DLD1 (cell line): ENCODE data around the gene AGXT2.
"Not testable (repeated sequence)": the region's sequence is repeated elsewhere in the genome, so short reads cannot be mapped to it uniquely, and the experiment has no call there.

Experiments
- in situ Hi-C: cut with HindIII; loops from 2 replicates; pipeline ENCODE4 v1.10.0; 2017; ENCODE audit warnings: low sequenced_read_pairs

The AGXT2 gene

DNA sequence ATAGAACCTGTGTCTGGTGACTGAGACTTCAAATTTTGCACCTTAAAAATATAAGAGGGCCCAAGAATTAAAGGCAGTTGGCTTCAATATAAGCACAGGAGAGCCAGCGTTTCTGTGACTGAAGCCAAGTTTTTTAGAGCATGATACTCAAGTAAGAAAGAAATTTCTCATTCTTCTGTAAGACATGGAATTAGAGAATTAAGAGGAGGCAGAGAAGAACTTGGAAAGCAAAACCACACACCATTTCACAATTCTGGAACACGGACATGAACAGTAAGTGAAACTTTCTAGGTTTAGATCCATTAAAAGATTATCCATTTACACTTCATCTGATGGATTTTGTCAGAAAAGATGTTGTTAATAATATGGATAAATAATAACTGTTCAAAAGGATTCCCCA, 8.9 kb upstream of the AGXT2 start:
- in situ Hi-C loops = no loop called here

- in situ Hi-C loops = no loop called here
These were observed 5.1 kb upstream of the AGXT2 start for GRCh38 chr5:35052838-35053237.

DNA sequence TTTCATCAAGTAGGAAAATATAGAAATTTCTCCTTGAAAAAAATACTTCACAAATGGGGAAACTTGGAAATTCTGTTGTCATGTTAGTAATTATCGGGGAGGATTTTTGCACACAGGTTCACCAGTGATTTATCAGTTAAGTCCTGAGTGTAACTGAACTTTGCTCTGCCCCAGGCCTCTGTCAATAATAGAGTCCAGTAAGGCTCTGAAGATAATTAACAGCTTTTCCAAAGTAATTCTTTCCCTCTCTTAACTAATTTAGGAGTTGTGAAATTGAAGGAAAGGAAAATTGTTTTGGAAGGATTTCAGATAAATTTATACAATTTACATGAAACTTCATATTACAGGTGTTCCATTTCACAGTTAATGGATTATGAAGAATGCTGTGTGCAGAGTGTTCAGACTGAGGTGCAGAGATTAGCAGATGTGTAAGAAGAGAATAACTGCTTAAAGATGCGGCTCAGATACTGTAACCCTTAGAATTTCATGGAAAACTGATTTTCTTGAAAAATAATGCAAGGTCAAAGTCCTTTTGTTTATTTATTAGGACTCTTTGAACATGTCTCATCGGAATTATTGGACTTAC, 2.9 kb upstream of the AGXT2 start:
- in situ Hi-C loops = no loop called here

DNA sequence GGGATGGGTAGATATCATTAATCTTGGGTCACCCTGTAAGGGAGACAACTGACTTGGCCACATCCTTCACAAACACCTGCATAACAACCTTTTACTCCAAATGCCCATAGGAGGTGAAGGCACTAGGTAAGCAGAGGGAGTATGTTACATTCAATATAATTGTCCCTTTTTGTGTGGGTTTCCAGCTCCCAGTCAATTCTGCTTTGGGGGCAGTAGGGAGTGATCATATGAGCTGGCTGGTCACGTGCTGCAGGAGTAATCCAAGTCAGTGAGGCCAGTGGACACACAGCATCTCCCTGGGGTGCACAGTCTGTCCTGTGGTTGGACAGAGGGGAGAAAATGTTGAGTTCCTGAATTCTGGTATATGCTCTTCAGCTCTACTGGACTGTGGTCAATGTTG, 1.2 kb upstream of the AGXT2 start:
- in situ Hi-C loops = no loop called here

DNA sequence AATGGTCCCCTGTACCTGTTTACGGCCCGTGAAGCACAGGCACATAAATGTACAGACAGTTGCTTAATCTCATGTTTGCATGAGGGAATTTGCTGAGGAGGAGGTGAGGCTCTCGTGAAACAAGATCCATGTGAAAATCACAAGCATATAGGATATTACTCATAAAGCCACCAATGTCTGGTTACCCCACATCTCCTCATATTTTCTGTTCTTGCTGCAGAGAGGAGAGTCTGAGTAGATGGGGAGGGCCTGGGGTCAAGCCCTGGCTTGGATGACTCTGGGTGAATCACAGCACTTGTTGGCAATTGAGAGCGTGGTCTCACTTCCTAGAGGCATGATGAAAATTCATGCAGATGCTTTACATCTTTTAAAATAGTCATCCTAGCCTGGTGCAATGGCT, 975 bp downstream of the AGXT2 start:
- in situ Hi-C loops = no loop called here

DNA sequence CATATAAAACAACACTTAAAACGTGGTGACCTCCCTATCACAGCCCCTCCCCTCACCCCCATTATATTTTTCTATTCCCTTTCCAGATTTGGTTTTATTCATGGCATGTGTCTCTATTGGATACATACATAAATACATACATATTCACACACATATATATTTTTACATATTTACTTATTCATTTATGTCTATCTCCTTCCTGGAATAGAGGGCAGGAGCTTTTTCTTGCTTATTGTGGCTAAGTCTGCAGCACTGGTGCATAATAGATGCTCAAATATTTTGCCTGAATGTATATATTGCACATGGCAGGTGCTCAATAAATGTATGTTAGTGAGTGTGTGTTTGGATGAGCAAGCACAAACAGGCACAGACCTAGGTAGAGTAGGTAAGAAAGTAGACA, 2.5 kb downstream of the AGXT2 start:
- in situ Hi-C loops = no loop called here

DNA sequence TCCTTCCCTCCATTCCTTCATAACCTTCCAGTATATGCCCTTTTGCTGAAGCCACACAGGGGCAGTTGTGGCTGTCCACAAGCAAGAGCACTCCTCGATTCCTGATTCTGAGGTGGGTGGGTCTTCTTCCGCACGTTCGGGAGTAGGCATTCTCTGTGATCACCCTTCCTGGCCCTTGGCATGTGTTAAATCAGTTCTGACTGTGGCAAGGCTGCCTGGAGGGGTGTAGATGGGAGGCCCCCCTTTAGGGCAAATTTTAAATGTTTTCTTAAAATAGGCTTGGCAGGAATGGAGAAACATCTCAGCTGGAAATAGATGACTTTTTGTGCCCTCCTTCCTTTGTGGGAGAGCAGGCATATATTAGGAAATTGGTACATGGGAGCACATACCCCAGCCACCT, 3.1 kb downstream of the AGXT2 start:
- in situ Hi-C loops = no loop called here

- in situ Hi-C loops = no loop called here
These were observed 5.0 kb downstream of the AGXT2 start for GRCh38 chr5:35042781-35043180.

- in situ Hi-C loops = no loop called here
These were observed 6.5 kb downstream of the AGXT2 start for GRCh38 chr5:35041261-35041660.

DNA sequence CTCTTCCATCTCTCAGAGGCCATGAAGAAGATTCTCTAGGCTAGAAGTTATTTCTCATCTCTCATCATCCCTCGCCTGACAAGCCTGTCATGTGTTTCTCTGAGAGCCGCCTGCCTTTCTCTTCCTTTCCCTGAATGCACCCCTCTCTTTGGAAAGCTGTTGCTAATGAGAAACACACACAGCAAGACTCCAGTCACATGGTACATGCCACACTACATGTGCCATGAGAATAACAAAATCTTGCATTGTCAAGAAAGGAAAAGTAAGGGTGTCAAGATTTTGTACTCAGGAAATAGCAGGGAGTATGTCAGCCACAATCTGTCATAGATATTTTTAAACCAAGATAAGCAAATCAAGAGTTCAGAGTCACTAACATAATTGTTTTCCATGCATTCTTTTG, 8.9 kb downstream of the AGXT2 start:
- in situ Hi-C loops = no loop called here

DNA sequence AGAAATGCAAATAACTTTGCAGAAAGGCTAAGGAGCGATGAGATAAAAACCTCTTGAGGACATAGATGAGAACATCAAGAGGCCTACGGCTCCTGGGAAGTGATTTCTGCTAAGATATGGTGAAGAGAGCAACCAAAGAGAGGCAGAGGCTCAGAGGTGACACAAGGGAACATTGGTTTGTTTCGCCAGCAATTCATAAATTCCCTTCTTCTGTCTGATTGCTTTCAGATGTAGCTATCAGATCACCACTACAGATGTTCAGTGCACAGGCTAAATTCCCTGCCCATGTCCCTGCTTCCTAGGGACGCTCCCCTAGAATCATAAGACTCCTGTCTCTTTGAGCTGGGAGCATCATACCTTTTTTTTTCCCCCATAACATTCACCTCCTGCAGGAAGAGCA, 11.2 kb downstream of the AGXT2 start:
- in situ Hi-C loops = no loop called here

GRCh38 chr5:35035929-35036328, 11.8 kb downstream of the AGXT2 start:
- in situ Hi-C loops = not testable (repeated sequence)

DNA sequence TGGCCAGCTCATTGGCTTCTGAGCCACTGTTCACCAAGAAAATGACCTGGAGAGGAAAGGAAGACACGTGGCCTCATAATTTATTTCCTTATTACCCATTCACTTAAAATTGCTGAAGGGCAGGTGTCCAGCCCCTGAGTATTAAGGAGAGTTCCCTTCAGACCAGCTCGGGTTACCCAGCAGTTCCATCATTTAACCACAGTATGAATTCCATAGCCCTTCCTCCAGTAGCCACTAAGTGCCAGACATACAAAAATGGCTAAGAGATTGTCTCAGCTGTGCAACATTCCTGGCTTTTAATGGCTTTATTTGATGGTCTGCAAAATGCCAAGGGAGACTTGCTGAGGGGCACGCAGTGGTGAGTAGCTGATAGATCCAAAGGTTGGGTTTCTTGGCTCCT, 12.5 kb downstream of the AGXT2 start:
- in situ Hi-C loops = no loop called here

- in situ Hi-C loops = no loop called here
These were observed 15.4 kb downstream of the AGXT2 start for GRCh38 chr5:35032356-35032755.

- in situ Hi-C loops = no loop called here
These were observed 16.5 kb downstream of the AGXT2 start for GRCh38 chr5:35031276-35031675.

DNA sequence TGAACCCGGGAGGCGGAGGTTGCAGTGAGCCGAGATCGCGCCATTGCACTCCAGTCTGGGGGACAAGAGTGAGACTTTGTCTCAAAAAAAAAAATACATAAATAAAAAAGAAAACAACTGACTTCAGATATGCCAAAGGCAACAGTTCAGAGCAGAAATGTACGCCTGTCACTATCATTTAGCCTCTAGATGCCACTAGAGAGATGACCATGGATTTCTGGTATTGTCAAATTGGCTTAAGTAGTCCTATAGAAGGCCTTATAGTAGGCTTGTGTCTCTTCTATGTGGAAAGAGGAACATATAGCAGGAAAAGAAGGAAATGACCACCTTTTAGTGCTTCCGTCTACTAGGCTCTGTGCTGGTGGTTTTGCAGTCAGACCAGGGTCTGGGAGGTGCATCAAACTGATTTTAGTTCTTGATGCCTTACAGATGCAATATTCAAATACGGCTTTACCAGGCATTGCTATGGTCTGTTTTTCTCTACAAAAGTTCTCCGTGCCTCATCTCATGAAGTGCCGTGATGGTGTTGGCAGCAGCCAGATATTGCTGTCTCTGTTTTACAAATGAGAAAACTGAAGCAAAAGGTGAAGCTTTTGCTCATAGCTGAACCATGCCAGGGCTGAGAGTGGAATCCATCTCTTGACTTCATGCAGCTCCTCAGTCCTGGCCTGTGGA, 17.2 kb downstream of the AGXT2 start:
- in situ Hi-C loops = no loop called here

- in situ Hi-C loops = no loop called here
These were observed 18.4 kb downstream of the AGXT2 start for GRCh38 chr5:35029333-35029732.

DNA sequence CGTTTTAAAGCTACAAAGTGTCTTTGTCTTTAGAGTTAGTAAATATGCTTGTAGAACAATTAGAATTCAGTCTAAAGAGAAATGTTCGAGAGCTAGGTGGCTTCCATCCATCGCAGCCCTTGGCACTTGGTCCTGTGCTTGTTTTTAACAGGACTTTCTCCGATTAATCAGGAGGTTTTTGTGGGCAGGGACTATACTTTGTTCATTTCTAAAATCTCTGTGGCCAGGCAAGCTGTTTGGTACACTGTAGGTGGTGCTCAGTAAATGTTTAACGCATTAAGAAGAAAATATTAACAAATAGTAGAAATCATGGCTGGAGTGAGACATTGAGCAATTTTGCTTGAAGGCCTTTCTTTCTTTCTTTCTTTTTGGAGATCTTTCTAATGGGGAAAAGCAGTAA, 20.8 kb downstream of the AGXT2 start:
- in situ Hi-C loops = no loop called here

DNA sequence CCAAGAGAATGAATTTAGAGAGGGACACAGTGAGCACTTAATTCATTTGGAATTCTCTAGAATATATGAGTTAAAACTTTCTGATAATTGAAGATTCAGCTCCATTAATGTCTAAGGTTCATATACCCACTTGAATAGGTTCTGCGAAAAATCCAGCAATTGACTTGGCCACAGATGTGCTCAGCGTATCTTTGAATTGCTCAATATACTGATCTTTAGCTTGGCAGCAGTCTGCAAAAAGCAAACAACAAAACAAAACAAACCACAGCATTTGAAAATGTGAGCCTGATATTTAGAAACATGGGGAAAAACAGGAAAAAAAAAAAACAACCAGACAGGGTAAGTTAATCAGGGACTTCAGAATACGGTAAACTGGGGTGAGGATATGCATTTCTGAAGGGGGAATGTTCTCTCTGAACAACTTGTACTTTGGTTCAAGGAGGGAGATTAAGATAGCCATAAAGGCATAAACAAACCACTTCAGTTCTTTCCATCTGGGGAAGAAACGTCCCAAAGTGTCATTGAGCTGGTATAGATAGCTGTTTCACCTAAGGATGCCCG, 21.4 kb downstream of the AGXT2 start:
- in situ Hi-C loops = no loop called here

GRCh38 chr5:35024911-35025510, 22.7 kb downstream of the AGXT2 start:
- in situ Hi-C loops = no loop called here

- in situ Hi-C loops = no loop called here
These were observed 24.2 kb downstream of the AGXT2 start for GRCh38 chr5:35023391-35024178.
